SK-N-SH treated with all-trans-retinoic acid at 6 μM for 48 hours (cell line): ENCODE measurements around the gene FCHSD2.

Experiments used
- ARNTL ChIP-seq: fragments of 450-650 bp; formaldehyde crosslinking; IDR thresholded peaks from 2 replicates; pipeline ENCODE4 v1.5.0; 2020; ENCODE audit warnings: low read depth, mild to moderate bottlenecking, moderate library complexity, borderline replicate concordance
- BACH2 ChIP-seq: fragments of 250-450 bp; sonication (Bioruptor Pico); IDR thresholded peaks from 2 replicates; pipeline ENCODE4 v1.9.0; 2021; ENCODE audit warnings: mild to moderate bottlenecking, borderline replicate concordance
- OSR1 ChIP-seq: fragments of 250-450 bp; sonication (Bioruptor Pico); IDR thresholded peaks from 2 replicates; pipeline ENCODE4 v1.8.0; 2022; ENCODE audit warnings: moderate library complexity, mild to moderate bottlenecking, inconsistent platforms
- RARB ChIP-seq: fragments of 250-450 bp; sonication (Bioruptor Pico); IDR thresholded peaks from 2 replicates; pipeline ENCODE4 v1.8.0; 2021; ENCODE audit warnings: mild to moderate bottlenecking, moderate library complexity
- SNAI2 ChIP-seq: fragments of 250-450 bp; sonication (Bioruptor Pico); IDR thresholded peaks from 2 replicates; pipeline ENCODE4 v1.5.0; 2020; ENCODE audit warnings: mild to moderate bottlenecking, moderate library complexity
- TOX ChIP-seq: fragments of 250-450 bp; sonication (Bioruptor Pico); IDR thresholded peaks from 2 replicates; pipeline ENCODE4 v1.8.0; 2021; ENCODE audit warnings: mild to moderate bottlenecking, moderate library complexity, borderline replicate concordance
- ZFP30 ChIP-seq: fragments of 450-650 bp; formaldehyde crosslinking; IDR thresholded peaks from 2 replicates; pipeline ENCODE4 v1.5.0; 2022; ENCODE audit warnings: mild to moderate bottlenecking, moderate library complexity
- ZNF70 ChIP-seq: fragments of 450-650 bp; formaldehyde crosslinking; IDR thresholded peaks from 2 replicates; pipeline ENCODE4 v1.5.0; 2020; ENCODE audit warnings: mild to moderate bottlenecking, moderate library complexity
- TF ChIP-seq, protein P1 (sequence below): fragments of 250-450 bp; sonication (Bioruptor Pico); IDR thresholded peaks from 2 replicates; pipeline ENCODE4 v1.5.1; 2020; ENCODE audit warnings: low read depth, mild to moderate bottlenecking, moderate library complexity
- TF ChIP-seq, protein P2 (sequence below): fragments of 250-450 bp; sonication (Bioruptor Pico); IDR thresholded peaks from 2 replicates; pipeline ENCODE4 v1.8.0; 2020; ENCODE audit warnings: mild to moderate bottlenecking, moderate library complexity, borderline replicate concordance
- TF ChIP-seq, protein P3 (sequence below): fragments of 250-450 bp; sonication (Bioruptor Pico); IDR thresholded peaks from 2 replicates; pipeline ENCODE4 v1.5.1; 2021; ENCODE audit warnings: mild to moderate bottlenecking, moderate library complexity

DNA sequence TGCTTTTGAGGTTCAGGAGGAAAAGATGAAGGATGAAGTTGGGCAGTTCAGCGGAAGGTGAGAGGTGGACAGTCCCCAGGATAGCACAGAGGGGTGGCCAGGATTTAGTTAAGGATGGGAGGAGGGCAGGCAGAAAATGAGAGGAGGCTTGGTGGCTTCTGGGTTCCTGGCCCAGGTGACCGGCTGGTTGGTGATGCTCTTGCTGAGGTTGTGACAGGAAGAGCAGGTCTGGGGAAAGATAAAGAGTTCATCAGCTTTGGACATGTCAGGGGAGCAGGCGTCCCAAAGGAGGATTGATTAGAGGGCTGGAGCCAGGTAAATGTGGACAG, 48.4 kb upstream of the FCHSD2 start:
- TF ChIP-seq, protein P1, sequence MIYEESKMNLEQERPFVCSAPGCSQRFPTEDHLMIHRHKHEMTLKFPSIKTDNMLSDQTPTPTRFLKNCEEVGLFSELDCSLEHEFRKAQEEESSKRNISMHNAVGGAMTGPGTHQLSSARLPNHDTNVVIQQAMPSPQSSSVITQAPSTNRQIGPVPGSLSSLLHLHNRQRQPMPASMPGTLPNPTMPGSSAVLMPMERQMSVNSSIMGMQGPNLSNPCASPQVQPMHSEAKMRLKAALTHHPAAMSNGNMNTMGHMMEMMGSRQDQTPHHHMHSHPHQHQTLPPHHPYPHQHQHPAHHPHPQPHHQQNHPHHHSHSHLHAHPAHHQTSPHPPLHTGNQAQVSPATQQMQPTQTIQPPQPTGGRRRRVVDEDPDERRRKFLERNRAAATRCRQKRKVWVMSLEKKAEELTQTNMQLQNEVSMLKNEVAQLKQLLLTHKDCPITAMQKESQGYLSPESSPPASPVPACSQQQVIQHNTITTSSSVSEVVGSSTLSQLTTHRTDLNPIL (CRISPR knock-in tag), result no peak
- TF ChIP-seq ARNTL (CRISPR knock-in tag), result no peak
- no peak for TF ChIP-seq BACH2 (CRISPR knock-in tag)
- TF ChIP-seq, protein P2, sequence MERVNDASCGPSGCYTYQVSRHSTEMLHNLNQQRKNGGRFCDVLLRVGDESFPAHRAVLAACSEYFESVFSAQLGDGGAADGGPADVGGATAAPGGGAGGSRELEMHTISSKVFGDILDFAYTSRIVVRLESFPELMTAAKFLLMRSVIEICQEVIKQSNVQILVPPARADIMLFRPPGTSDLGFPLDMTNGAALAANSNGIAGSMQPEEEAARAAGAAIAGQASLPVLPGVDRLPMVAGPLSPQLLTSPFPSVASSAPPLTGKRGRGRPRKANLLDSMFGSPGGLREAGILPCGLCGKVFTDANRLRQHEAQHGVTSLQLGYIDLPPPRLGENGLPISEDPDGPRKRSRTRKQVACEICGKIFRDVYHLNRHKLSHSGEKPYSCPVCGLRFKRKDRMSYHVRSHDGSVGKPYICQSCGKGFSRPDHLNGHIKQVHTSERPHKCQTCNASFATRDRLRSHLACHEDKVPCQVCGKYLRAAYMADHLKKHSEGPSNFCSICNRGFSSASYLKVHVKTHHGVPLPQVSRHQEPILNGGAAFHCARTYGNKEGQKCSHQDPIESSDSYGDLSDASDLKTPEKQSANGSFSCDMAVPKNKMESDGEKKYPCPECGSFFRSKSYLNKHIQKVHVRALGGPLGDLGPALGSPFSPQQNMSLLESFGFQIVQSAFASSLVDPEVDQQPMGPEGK (CRISPR knock-in tag), result no peak
- no peak for TF ChIP-seq ZFP30
- TF ChIP-seq SNAI2, result no peak
- no peak for TF ChIP-seq RARB (CRISPR knock-in tag)
- TF ChIP-seq OSR1 (CRISPR knock-in tag), result no peak
- no peak for TF ChIP-seq ZNF70 (CRISPR knock-in tag)
- TF ChIP-seq, protein P3, sequence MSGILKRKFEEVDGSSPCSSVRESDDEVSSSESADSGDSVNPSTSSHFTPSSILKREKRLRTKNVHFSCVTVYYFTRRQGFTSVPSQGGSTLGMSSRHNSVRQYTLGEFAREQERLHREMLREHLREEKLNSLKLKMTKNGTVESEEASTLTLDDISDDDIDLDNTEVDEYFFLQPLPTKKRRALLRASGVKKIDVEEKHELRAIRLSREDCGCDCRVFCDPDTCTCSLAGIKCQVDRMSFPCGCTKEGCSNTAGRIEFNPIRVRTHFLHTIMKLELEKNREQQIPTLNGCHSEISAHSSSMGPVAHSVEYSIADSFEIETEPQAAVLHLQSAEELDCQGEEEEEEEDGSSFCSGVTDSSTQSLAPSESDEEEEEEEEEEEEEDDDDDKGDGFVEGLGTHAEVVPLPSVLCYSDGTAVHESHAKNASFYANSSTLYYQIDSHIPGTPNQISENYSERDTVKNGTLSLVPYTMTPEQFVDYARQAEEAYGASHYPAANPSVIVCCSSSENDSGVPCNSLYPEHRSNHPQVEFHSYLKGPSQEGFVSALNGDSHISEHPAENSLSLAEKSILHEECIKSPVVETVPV (CRISPR knock-in tag), result no peak
- no peak for TF ChIP-seq TOX (CRISPR knock-in tag)
